Stimulated activated CD8-positive, alpha-beta memory T cell treated with anti-CD3 and anti-CD28 coated beads, Interleukin-15, amount 100 ng/mL, for 24 hours (primary cell): ENCODE data around the gene CCDC106.

Experiments used
- DNase-seq: peaks from one replicate; pipeline ENCODE4 v3.0.0-alpha.2; 2020; ENCODE audit warnings: low read depth

The CCDC106 gene

GRCh38 chr19:55696301-55697068 lies 48.5 kb downstream of the CCDC106 start:
- DNase-seq: no peak

- DNase-seq: no peak
Observed at GRCh38 chr19:55697069-55697440, 49.0 kb downstream of the CCDC106 start.

- DNase-seq: no peak
Observed at GRCh38 chr19:55697698-55698097, 49.7 kb downstream of the CCDC106 start.

GRCh38 chr19:55698256-55698655 lies 50.2 kb downstream of the CCDC106 start:
- DNase-seq: no peak

GRCh38 chr19:55699221-55699620 lies 51.2 kb downstream of the CCDC106 start:
- DNase-seq: no peak

- no peak for DNase-seq
Observed at GRCh38 chr19:55700813-55701212, 52.8 kb downstream of the CCDC106 start.

GRCh38 chr19:55702131-55702627 lies 54.2 kb downstream of the CCDC106 start:
- DNase-seq: no peak
